Measurements from ENCODE around the gene SLC39A1.

DNA sequence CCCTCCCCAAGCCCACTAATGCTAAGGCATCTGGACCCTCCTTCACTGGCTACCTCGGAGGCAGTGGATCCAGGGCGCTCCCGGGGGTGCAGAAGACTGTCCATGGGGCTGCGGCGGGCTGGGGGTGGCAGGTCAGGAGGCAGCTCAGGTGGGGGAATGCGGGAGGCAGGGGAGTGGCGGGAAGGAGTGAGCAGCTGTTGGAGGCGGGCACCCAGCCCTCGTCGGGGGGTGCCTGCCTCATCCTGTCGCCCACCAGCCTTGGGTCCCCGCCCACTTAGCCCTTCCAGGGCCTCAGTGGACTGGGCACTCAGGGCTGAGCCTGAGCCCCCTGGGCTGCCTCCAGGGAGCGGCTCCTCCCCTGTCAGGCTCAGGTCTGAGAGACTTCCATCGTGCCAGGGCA is 29.9 kb downstream of the SLC39A1 start:
- TF ChIP-seq, protein P1, sequence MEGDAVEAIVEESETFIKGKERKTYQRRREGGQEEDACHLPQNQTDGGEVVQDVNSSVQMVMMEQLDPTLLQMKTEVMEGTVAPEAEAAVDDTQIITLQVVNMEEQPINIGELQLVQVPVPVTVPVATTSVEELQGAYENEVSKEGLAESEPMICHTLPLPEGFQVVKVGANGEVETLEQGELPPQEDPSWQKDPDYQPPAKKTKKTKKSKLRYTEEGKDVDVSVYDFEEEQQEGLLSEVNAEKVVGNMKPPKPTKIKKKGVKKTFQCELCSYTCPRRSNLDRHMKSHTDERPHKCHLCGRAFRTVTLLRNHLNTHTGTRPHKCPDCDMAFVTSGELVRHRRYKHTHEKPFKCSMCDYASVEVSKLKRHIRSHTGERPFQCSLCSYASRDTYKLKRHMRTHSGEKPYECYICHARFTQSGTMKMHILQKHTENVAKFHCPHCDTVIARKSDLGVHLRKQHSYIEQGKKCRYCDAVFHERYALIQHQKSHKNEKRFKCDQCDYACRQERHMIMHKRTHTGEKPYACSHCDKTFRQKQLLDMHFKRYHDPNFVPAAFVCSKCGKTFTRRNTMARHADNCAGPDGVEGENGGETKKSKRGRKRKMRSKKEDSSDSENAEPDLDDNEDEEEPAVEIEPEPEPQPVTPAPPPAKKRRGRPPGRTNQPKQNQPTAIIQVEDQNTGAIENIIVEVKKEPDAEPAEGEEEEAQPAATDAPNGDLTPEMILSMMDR (IDR thresholded peaks at IDR 0.05), result no peak
- no peak for TF ChIP-seq POLR2AphosphoS5 (IDR thresholded peaks at IDR 0.05; ENCODE audit: low read depth, low read length)
